ENCODE measurements around the gene FBN1. TPM values are rescaled to one million over a fixed set of nuclear protein-coding genes. Genes with fewer than 3 reads are reported as not detected.

FBN1 gene
- total and polyA plus RNA-seq, 2 of the 13 experiments (the other 11 are each of a cell fraction or from before 2014, with no cell fraction given) = 1.5 to 3.0 TPM

- no peak for TF ChIP-seq POLR2A (IDR thresholded peaks at IDR 0.05; ENCODE audit: insufficient read depth in 1 of 2, low read depth in 2 of 2, low read length in 2 of 2)
Measured at GRCh38 chr15:48607846-48608245, 37.7 kb downstream of the FBN1 start (continued).

GRCh38 chr15:48604567-48604966 lies 40.9 kb downstream of the FBN1 start:
- no peak overlapping the region for H2AFZ ChIP-seq (ENCODE audit: low read length)
- CTCF ChIA-PET (ENCODE audit: low intra/inter-chr PET ratio, low total read pairs) = no interaction called here
- no peaks in the 10 kb centered on the region for H3K36me3 ChIP-seq (replicated peaks in 1 of 2; ENCODE audit: control insufficient read depth in 1 of 2, insufficient read depth in 2 of 2, low read length in 2 of 2)
- no TSS peak for BruUV-seq (replicated peaks)
- no peaks in the 10 kb centered on the region for H3K27me3 ChIP-seq (ENCODE audit: control insufficient read depth in 1 of 2, insufficient read depth in 2 of 2, low read length in 2 of 2)
- no peaks in the 10 kb centered on the region for H3K9me3 ChIP-seq (ENCODE audit: low read length)
- in situ Hi-C loops (cut with HindIII; ENCODE audit: extremely low pct_ligation_motif_present, low pct_unique_long_range_greater_than_20kb) = no loop called here
- FAIRE-seq = no peak
- no peak for DNase-seq (ENCODE audit: low spot score)
- no peak overlapping the region for H3K9ac ChIP-seq (ENCODE audit: insufficient read depth, low read depth, low read length)
- no peak overlapping the region for H3K27ac ChIP-seq (ENCODE audit: extremely low read length, insufficient read depth, low read length)
- intact Hi-C loops (cut with micrococcal nuclease; ENCODE audit: unreplicated experiment) = no loop called here
- no peaks in the 10 kb centered on the region for H3K79me2 ChIP-seq (ENCODE audit: insufficient read depth, low read length)
- peaks cover 9% of the 10 kb centered on the region; the same call in 1 of the 2 replicates for H3K4me1 ChIP-seq (ENCODE audit: insufficient read depth, low read length)
- no peak for ATAC-seq
- TF ChIP-seq TFDP1 (CRISPR knock-in tag; IDR thresholded peaks at IDR 0.05; ENCODE audit: borderline replicate concordance) = no peak
- no peak for TF ChIP-seq KAT7 (CRISPR knock-in tag; IDR thresholded peaks at IDR 0.05; ENCODE audit: borderline replicate concordance)
- no peak overlapping the region for H3K4me3 ChIP-seq (replicated peaks in 1 of 3; ENCODE audit: insufficient read depth in 1 of 3, low read depth in 2 of 3, low read length in 3 of 3)
- H3K4me2 ChIP-seq (ENCODE audit: low read depth, low read length) = no peak overlapping the region
- POLR2A ChIA-PET = no interaction called here
- H4K20me1 ChIP-seq (ENCODE audit: insufficient read depth, low read length) = no peaks in the 10 kb centered on the region

- no peak overlapping the region for H3K4me3 ChIP-seq (replicated peaks in 1 of 3; ENCODE audit: insufficient read depth in 1 of 3, low read depth in 2 of 3, low read length in 3 of 3)
- no peak overlapping the region for H3K27ac ChIP-seq (ENCODE audit: extremely low read length, insufficient read depth, low read length)
- no peak overlapping the region for H3K4me2 ChIP-seq (ENCODE audit: low read depth, low read length)
- no peaks in the 10 kb centered on the region for H4K20me1 ChIP-seq (ENCODE audit: insufficient read depth, low read length)
- H3K36me3 ChIP-seq (replicated peaks in 1 of 2; ENCODE audit: control insufficient read depth in 1 of 2, insufficient read depth in 2 of 2, low read length in 2 of 2) = no peaks in the 10 kb centered on the region
- in situ Hi-C loops (cut with HindIII; ENCODE audit: extremely low pct_ligation_motif_present, low pct_unique_long_range_greater_than_20kb) = no loop called here
- no peaks in the 10 kb centered on the region for H3K79me2 ChIP-seq (ENCODE audit: insufficient read depth, low read length)
- no peak for ATAC-seq
- ChIA-PET POLR2A (no interaction called here), CTCF (ENCODE audit: low intra/inter-chr PET ratio, low total read pairs) (no interaction called here)
- no peaks in the 10 kb centered on the region for H3K27me3 ChIP-seq (ENCODE audit: control insufficient read depth in 1 of 2, insufficient read depth in 2 of 2, low read length in 2 of 2)
- no peak for FAIRE-seq
- no peak overlapping the region for H3K9ac ChIP-seq (ENCODE audit: insufficient read depth, low read depth, low read length)
- TF ChIP-seq ZNF263 (CRISPR knock-in tag; IDR thresholded peaks at IDR 0.05) = no peak
- no peak for TF ChIP-seq IRF2 (CRISPR knock-in tag; IDR thresholded peaks at IDR 0.05)
- TF ChIP-seq MED8 (CRISPR knock-in tag; IDR thresholded peaks at IDR 0.05; ENCODE audit: insufficient replicate concordance) = no peak
- no peak for TF ChIP-seq TOE1 (CRISPR knock-in tag; IDR thresholded peaks at IDR 0.05)
- no peak for TF ChIP-seq ZNF547 (CRISPR knock-in tag; IDR thresholded peaks at IDR 0.05)
- TF ChIP-seq ZNF180 (CRISPR knock-in tag; IDR thresholded peaks at IDR 0.05; ENCODE audit: borderline replicate concordance, low read depth) = no peak
- no peaks in the 10 kb centered on the region for H3K9me3 ChIP-seq (ENCODE audit: low read length)
- no peak for DNase-seq (ENCODE audit: low spot score)
- H2AFZ ChIP-seq (ENCODE audit: low read length) = no peak overlapping the region
- no TSS peak for BruUV-seq (replicated peaks)
- 16% methylated on average over 3 of the region's 3 CpGs for WGBS (ENCODE audit: low lambda C conversion rate)
- H3K4me1 ChIP-seq (ENCODE audit: insufficient read depth, low read length) = peaks cover 9% of the 10 kb centered on the region; the same call in 1 of the 2 replicates
- intact Hi-C loops (cut with micrococcal nuclease; ENCODE audit: unreplicated experiment) = no loop called here
Measured at GRCh38 chr15:48603922-48604321, 41.6 kb downstream of the FBN1 start.
